GM21737 (cell line): ENCODE measurements around the gene CHRM4.
A peak's percentile ranks its signal among the peaks of the same experiment; 100 is the strongest.

Experiments used
- ATAC-seq: cut with Tn5 transposase; IDR thresholded peaks from one replicate; pipeline ENCODE4 v1.9.1; 2021; ENCODE audit warnings: mild to moderate bottlenecking, moderate library complexity; ENCODE audit not compliant: unreplicated experiment

Gene CHRM4

DNA sequence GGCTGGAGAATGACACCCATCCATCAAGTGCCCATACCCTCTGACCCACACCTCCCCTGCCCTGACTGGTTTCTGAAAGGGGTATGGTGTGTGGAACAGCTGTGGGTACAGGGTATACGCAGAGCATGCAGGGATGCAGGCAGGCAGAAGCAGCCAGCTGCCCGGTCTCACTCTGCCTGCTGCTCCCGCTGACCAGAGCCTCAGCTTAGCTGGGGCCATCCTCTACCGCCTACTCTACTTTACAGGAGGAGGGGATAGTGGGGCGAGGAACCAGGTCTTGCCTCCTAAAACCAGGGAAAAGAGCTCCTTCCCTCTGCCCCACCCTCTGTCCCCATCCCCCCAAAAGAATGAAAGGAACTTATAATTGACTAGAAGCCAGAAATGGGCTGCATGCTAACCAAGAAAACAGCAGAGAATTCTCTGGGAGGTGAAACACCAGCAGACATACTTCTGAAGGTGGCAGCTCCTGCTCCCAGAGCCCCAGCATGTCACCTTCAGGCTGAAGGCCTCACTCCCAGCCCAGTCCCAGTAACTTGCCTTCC lies 13.0 kb upstream of the CHRM4 start:
- no peak for ATAC-seq

GRCh38 chr11:46402957-46403902 lies 11.7 kb upstream of the CHRM4 start:
- ATAC-seq = no peak

DNA sequence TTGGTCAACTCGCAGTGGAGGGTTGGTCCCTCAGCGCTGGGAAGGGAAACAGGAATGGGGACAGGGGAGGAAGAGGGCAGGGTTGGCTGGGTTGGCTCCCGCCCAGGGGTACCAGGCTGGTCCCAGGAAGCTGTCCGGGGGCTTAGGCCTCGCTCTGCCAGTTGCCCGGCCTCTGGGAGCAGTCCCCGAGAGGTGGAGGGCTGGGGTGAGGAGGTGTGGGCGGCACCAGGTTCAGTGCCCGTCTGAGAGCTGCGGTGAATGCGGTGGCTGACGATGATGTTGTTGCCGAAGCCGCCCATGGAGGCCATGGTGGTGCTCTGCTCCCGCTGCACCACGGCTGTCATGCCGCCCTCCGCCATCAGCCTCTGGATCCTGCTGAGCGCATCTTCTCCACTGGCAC lies 6.0 kb upstream of the CHRM4 start:
- no peak for ATAC-seq

- ATAC-seq = no peak
Observed at GRCh38 chr11:46393759-46394158, 2.2 kb upstream of the CHRM4 start.

DNA sequence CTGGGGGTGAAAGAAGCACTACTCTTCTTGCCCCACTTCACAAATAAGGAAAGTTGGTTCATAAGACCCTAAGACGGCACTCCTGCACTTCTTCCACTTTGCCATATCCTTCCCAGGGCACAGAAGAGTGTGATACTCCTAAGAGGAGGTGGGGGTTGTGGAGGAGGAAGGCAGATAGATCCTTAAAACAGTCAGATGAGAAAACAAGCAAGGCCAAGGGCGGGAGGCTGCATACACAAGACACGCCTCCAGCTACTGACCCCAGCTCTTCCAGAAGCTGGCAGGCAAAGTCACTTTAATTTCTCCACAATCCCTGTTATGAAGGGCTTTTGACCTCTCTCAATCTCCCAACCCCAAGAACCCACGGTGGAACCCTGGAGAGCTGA lies 1.6 kb upstream of the CHRM4 start:
- ATAC-seq = no peak

DNA sequence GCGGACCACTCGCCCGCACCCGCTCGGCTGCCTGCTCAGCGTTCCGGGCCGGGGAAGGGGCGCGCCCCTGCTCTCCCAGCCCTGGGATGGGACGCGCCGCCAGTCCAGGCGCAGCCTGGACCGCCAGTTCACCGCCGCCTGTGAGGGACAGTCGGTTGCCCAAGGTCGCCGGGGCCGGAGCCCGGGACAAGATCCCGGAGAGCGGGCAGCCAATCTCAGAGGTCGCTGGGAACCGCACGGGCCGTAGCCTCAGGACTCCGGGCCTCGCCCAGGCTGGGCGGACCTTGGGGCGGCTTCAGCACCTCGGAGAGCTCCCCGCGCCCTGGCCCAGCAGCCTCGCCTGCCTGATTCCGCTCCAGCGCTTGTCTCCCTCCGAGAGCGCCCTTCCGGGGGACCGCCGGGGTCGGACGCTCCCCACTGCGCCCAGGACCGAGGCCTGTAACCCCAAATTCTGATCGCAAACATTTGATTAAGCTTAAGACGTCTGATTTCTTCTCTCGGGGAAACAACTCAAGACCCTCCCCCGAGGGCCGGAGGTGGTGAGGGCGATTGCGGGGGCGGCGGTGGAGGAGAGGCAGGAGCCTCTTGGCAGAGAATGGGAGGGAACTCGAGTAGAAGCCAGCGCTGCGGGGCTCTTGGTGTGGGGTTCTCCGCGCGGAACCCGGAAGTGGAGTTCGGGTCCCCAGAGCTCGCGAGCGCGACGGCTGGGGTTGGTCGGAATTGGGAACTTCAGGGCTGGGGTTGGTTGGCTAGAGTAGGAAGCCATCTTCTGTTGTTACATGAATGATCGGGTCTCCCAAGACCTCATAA lies 1.1 kb upstream of the CHRM4 start:
- peak; percentile 69 for ATAC-seq

GRCh38 chr11:46391186-46391577 lies 394 bp downstream of the CHRM4 start:
- no peak for ATAC-seq

GRCh38 chr11:46390331-46391171 lies 1.0 kb downstream of the CHRM4 start:
- ATAC-seq = no peak

- ATAC-seq = no peak
Observed at GRCh38 chr11:46389450-46390330, 1.9 kb downstream of the CHRM4 start.

GRCh38 chr11:46388619-46389449 lies 2.7 kb downstream of the CHRM4 start:
- no peak for ATAC-seq

- no peak for ATAC-seq
Observed at GRCh38 chr11:46387919-46388618, 3.5 kb downstream of the CHRM4 start.

DNA sequence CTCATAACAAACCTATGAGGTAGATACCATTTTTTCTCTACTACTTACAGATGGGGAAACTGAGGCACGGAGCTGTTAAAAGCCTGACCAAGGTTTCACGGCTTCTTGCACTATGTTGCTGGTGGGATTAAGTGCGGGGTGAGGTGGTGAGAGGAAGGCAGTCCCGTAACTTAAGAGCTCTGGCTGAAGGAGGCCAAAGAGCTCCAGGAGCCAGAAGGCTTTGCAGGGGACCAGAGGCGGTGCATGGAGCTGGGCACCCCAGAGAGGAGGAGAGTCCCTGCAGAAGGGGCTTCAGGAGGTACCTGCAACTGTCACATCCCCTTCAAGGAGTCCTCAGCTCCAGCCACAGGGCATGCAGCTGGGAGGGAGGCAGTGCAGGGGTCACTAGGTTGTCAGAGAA lies 4.1 kb downstream of the CHRM4 start:
- no peak for ATAC-seq

DNA sequence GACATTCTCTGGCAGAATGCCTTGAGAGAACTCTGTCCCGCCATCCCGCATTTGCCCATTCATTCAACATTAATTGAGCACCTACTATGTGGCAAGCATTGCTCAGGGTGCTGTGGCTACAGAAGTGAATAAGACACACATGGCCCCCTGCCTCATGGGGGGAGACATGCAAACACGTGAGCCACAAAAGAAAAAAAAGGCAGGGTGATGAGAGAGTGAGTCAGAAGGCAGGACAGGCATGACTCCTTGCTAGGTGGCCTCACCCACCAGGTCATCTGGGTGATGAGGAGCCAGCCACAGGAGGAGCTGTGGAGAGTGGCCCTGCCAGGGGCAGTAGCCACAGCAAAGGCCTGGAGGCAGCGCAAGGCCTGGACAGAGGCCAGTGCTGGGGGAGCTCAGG lies 4.9 kb downstream of the CHRM4 start:
- ATAC-seq = no peak

DNA sequence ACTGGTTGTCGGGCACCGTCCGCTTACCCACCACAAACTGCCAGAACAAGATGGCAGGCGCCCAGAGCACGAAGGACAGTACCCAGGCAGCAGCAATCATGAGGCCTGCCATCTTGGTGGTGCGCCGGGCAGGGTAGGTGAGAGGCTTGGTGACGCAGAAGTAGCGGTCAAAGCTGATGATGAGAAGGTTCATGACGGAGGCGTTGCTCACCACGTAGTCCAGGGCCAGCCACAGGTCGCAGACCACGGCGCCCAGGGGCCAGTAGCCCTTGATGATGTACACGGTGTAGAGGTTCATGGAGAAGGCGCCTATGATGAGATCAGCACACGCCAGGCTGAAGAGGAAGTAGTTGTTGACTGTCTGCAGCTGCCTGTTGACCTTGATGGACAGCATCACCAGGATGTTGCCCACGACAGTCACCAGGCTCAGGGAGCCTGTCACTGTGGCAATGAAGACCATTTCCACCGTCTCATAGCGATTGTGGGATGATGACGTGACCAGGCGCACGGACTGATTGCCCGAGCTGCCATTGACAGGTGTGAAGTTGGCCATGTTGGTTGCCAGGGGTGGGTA lies 5.5 kb downstream of the CHRM4 start:
- no peak for ATAC-seq

- ATAC-seq = no peak
Observed at GRCh38 chr11:46385169-46386004, 6.2 kb downstream of the CHRM4 start.

- ATAC-seq = no peak
Observed at GRCh38 chr11:46383974-46384701, 7.4 kb downstream of the CHRM4 start.

DNA sequence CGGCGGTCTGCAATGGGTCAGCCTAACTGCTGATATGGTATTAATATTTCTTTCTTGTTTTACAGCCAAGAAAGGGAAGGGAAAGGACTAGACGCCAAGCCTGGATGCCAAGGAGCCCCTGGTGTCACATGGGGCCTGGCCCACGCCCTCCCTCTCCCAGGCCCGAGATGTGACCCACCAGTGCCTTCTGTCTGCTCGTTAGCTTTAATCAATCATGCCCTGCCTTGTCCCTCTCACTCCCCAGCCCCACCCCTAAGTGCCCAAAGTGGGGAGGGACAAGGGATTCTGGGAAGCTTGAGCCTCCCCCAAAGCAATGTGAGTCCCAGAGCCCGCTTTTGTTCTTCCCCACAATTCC lies 8.2 kb downstream of the CHRM4 start:
- ATAC-seq = no peak
